HG02840 (cell line): ENCODE data around the gene SRMS.

Source experiments
- ATAC-seq: cut with Tn5 transposase; IDR thresholded peaks from one replicate; pipeline ENCODE4 v1.9.1; 2021; ENCODE audit warnings: mild to moderate bottlenecking, moderate library complexity, moderate number of reproducible peaks; ENCODE audit not compliant: unreplicated experiment, low FRiP score

SRMS gene

GRCh38 chr20:63495167-63495720 lies 52.3 kb downstream of the SRMS start:
- ATAC-seq, result no peak

GRCh38 chr20:63494420-63495166 lies 53.0 kb downstream of the SRMS start:
- no peak for ATAC-seq

- no peak for ATAC-seq
Observed at GRCh38 chr20:63494084-63494419, 53.5 kb downstream of the SRMS start.

- ATAC-seq, result no peak
Observed at GRCh38 chr20:63493563-63494020, 54.0 kb downstream of the SRMS start.

- ATAC-seq, result no peak
Observed at GRCh38 chr20:63492982-63493381, 54.6 kb downstream of the SRMS start.

GRCh38 chr20:63492518-63492917 lies 55.0 kb downstream of the SRMS start:
- ATAC-seq, result no peak

GRCh38 chr20:63491635-63492230 lies 55.8 kb downstream of the SRMS start:
- no peak for ATAC-seq

- no peak for ATAC-seq
Observed at GRCh38 chr20:63491078-63491477, 56.5 kb downstream of the SRMS start.
